Measurements from ENCODE around the gene UBR1.

DNA sequence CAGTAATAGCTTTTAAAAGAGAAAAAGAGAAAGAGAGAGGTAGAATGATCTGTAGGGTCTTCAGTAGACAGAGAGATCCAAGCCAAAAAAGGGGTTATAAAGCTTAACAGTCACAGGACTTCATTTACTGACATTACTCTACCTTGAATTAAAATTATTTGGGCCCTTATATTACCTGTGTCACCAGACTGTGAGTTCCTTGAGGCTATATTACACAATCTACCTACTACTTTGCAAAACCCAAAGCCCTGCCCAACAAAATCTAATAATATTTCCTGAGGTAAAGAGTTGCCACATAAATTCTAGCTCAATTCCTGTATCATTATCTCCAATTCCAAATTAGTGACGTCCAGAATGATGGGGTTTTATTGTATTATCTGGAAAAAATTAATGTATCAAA is 1.9 kb downstream of the UBR1 start:
- TF ChIP-seq CTCF (IDR thresholded peaks at IDR 0.05), result no peak
- TF ChIP-seq EZH2 (IDR thresholded peaks at IDR 0.05), result no peak
